Calu3 (cell line): ENCODE data around the gene ASGR1. TPM values are rescaled to one million over a fixed set of nuclear protein-coding genes. Genes with fewer than 3 reads are reported as not detected.

ENCODE experiments used
- BruUV-seq: library from RNA; stranded (reverse); fragments of 400-500 nt; replicated peaks from 2 replicates; lab custom pipeline; 2021; lab: Mats Ljungman, UMichigan
- CTCF ChIA-PET: fragments of 300-600 bp; sonication (Branson Sonifier 250); formaldehyde crosslinking; loops from one replicate; lab custom pipeline; 2022; ENCODE audit warnings: antibody characterized with exemption; lab: Charles Lee
- DNase-seq: peaks from one replicate; pipeline ENCODE4 v3.0.0; 2022
- H3K27ac Mint-ChIP-seq: one replicate; pipeline ENCODE4 v1.8.0; 2022; ENCODE audit warnings: mixed read lengths; ENCODE audit not compliant: unreplicated experiment
- H3K27me3 Mint-ChIP-seq: one replicate; pipeline ENCODE4 v1.8.0; 2022; ENCODE audit warnings: mixed read lengths; ENCODE audit not compliant: unreplicated experiment
- H3K36me3 Mint-ChIP-seq: one replicate; pipeline ENCODE4 v1.8.0; 2022; ENCODE audit warnings: mild to moderate bottlenecking, moderate library complexity, mixed read lengths; ENCODE audit not compliant: insufficient read depth, unreplicated experiment
- H3K4me1 Mint-ChIP-seq: one replicate; pipeline ENCODE4 v1.8.0; 2022; ENCODE audit warnings: mild to moderate bottlenecking, low read depth, mixed read lengths; ENCODE audit not compliant: unreplicated experiment
- H3K4me3 Mint-ChIP-seq: one replicate; pipeline ENCODE4 v1.8.0; 2022; ENCODE audit warnings: mild to moderate bottlenecking, low read depth, moderate library complexity, mixed read lengths; ENCODE audit not compliant: unreplicated experiment
- H3K9me3 Mint-ChIP-seq: one replicate; pipeline ENCODE4 v1.8.0; 2022; ENCODE audit warnings: low read depth, mixed read lengths; ENCODE audit not compliant: unreplicated experiment
- intact Hi-C: fragments of 100-400 bp; cut with micrococcal nuclease; formaldehyde crosslinking; loops from one replicate; pipeline ENCODE4 v1.10.0; 2022; ENCODE audit not compliant: unreplicated experiment
- total RNA-seq: library from RNA; stranded (reverse); gene quantifications from 2 replicates; pipeline ENCODE4 v1.2.3, GENCODE V29; 2022
- TF ChIP-seq, protein P1 (sequence below): fragments of 200-600 bp; IDR thresholded peaks from one replicate; pipeline ENCODE4 v1.8.0; 2022; ENCODE audit warnings: antibody characterized with exemption; ENCODE audit not compliant: unreplicated experiment

Gene ASGR1
- total RNA-seq, 1 experiment from 2014 or later: 0.26 TPM

- H3K27ac Mint-ChIP-seq: peak within 1 kb of the TSS; percentile 94
- CTCF ChIA-PET: interaction anchor here (0.9 to 2.1 kb wide), 6 partner anchors 14 to 298 kb away, joined by 3 to 11 read pairs (median 4); partner anchors contain the start of gene DVL2
- H3K4me3 Mint-ChIP-seq: peak within 1 kb of the TSS; percentile 96
- peak; percentile 84 for DNase-seq
- TF ChIP-seq, protein P1, sequence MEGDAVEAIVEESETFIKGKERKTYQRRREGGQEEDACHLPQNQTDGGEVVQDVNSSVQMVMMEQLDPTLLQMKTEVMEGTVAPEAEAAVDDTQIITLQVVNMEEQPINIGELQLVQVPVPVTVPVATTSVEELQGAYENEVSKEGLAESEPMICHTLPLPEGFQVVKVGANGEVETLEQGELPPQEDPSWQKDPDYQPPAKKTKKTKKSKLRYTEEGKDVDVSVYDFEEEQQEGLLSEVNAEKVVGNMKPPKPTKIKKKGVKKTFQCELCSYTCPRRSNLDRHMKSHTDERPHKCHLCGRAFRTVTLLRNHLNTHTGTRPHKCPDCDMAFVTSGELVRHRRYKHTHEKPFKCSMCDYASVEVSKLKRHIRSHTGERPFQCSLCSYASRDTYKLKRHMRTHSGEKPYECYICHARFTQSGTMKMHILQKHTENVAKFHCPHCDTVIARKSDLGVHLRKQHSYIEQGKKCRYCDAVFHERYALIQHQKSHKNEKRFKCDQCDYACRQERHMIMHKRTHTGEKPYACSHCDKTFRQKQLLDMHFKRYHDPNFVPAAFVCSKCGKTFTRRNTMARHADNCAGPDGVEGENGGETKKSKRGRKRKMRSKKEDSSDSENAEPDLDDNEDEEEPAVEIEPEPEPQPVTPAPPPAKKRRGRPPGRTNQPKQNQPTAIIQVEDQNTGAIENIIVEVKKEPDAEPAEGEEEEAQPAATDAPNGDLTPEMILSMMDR: no peak
- TSS peak; percentile 25 for BruUV-seq
- H3K4me1 Mint-ChIP-seq: no peaks in the 10 kb centered on the region
- intact Hi-C loops: no loop called here
- no peaks in the 10 kb centered on the region for H3K9me3 Mint-ChIP-seq
- H3K27me3 Mint-ChIP-seq: peaks cover 14% of the 10 kb centered on the region
- H3K36me3 Mint-ChIP-seq: peaks cover 44% of the 10 kb centered on the region
Observed at GRCh38 chr17:7219812-7220592, 40.8 kb upstream of the ASGR1 start, which contains the start of the genes ACADVL and DLG4. TSS of gene ACADVL (plus strand) at chr17:7219938. CDS start at chr17:7219985, 47 bp downstream. TSS of gene DLG4 (minus strand) at chr17:7219836.

DNA sequence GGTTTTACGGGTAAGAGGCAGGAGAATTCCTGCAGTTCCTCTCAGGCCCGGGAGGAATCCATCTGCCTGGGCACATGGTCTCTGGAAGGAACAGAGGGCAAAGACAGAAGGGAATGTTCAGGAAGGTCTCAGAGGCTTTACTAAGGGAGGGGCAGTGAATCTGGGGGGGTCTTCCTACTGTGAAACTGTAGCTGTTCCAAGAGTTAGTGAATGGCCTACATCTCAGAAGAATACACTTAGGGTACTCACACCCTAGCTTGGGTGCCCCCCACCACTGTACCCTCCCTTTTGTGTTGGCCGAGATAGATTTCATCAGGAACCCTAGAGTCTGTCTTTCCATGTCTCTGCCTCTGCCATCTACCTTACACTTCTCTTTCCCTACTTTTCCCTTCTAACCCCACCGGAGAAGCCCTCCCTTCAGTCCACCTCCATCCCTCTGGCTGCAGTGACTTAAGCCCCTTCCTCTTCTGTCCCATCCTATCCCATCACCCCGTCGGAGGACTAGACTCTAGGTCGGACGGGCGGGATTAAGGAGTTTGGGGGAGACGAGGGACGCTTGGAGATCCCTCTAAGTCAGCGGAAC, 40.1 kb upstream of the ASGR1 start:
- Mint-ChIP-seq H3K27ac (peak overlapping the region; percentile 94), H3K9me3 (no peaks in the 10 kb centered on the region), H3K27me3 (peaks cover 15% of the 10 kb centered on the region), H3K4me3 (peak overlapping the region; percentile 96), H3K4me1 (peaks cover 4% of the 10 kb centered on the region), H3K36me3 (peaks cover 51% of the 10 kb centered on the region)
- DNase-seq: no peak
- TF ChIP-seq, protein P1: no peak
- intact Hi-C loops: no loop called here
- BruUV-seq: no TSS peak
- CTCF ChIA-PET: interaction anchor here (1.3 kb wide), 1 partner anchor 15 kb away, joined by 3 read pairs; the partner anchor contains the start of gene DVL2

DNA sequence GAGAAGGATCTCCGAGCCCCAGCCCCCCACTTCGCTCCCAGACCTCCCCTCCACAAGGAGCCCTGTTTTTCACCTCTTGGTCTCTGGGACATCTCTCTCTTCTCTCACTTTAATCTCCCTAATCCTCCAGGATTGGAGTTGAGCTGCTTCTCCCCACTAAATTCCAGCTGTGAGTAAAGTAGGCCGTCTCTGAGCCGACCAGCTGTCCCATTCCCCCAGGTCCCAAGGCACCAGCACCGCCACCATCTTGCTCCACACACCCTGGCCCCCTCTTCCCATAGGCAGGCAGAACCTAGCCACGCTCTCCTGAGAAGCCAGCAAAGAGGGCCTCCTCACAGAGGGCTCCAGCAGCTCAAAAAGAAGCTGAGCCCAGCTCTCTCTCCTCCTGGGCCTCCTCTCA, 39.6 kb upstream of the ASGR1 start:
- H3K4me1 Mint-ChIP-seq: peaks cover 10% of the 10 kb centered on the region
- H3K36me3 Mint-ChIP-seq: peaks cover 53% of the 10 kb centered on the region
- no peaks in the 10 kb centered on the region for H3K9me3 Mint-ChIP-seq
- no TSS peak for BruUV-seq
- TF ChIP-seq, protein P1: no peak
- peak overlapping the region; percentile 96 for H3K4me3 Mint-ChIP-seq
- peak overlapping the region; percentile 52 for H3K27ac Mint-ChIP-seq
- CTCF ChIA-PET: interaction anchor here (1.3 kb wide), 1 partner anchor 16 kb away, joined by 3 read pairs; the partner anchor contains the start of gene DVL2
- peaks cover 21% of the 10 kb centered on the region for H3K27me3 Mint-ChIP-seq
- intact Hi-C loops: no loop called here
- no peak for DNase-seq

- TF ChIP-seq, protein P1: no peak
- Mint-ChIP-seq H3K4me1 (peaks cover 16% of the 10 kb centered on the region), H3K4me3 (peak overlapping the region; percentile 96), H3K36me3 (peaks cover 52% of the 10 kb centered on the region), H3K27me3 (peaks cover 27% of the 10 kb centered on the region), H3K27ac (no peak overlapping the region), H3K9me3 (no peaks in the 10 kb centered on the region)
- BruUV-seq: no TSS peak
- intact Hi-C loops: no loop called here
- CTCF ChIA-PET: no interaction called here
- no peak for DNase-seq
Observed at GRCh38 chr17:7218166-7218565, 39.0 kb upstream of the ASGR1 start.
